SJCRH30 (cell line): Measurements from ENCODE around the gene PIEZO2. TPM values are rescaled to one million over a fixed set of nuclear protein-coding genes. Genes with fewer than 3 reads are reported as not detected.

Experiments
- DNase-seq, 2 experiments: peaks; one replicate each; pipeline ENCODE4 v3.0.0-alpha.2; 2015 to 2020
- H3K27ac ChIP-seq: fragments of 250-450 bp; sonication (Bioruptor Pico); 2 replicates; pipeline ENCODE4 v1.5.1; 2020; ENCODE audit warnings: mild to moderate bottlenecking, moderate library complexity
- H3K27me3 ChIP-seq: fragments of 250-450 bp; sonication (Bioruptor Pico); 2 replicates; pipeline ENCODE4 v1.5.1; 2020; ENCODE audit warnings: mild to moderate bottlenecking, moderate library complexity
- H3K36me3 ChIP-seq: fragments of 250-450 bp; sonication (Bioruptor Pico); 2 replicates; pipeline ENCODE4 v1.5.1; 2020; ENCODE audit warnings: mild to moderate bottlenecking, moderate library complexity
- H3K4me1 ChIP-seq: fragments of 250-450 bp; sonication (Bioruptor Pico); 2 replicates; pipeline ENCODE4 v1.5.1; 2020; ENCODE audit warnings: mild to moderate bottlenecking, moderate library complexity
- H3K4me3 ChIP-seq: fragments of 250-450 bp; sonication (Bioruptor Pico); 2 replicates; pipeline ENCODE4 v1.5.1; 2020; ENCODE audit warnings: mild to moderate bottlenecking, moderate library complexity
- H3K9me3 ChIP-seq: fragments of 250-450 bp; sonication (Bioruptor Pico); replicated peaks from 2 replicates; pipeline ENCODE4 v1.5.1; 2020; ENCODE audit warnings: mild to moderate bottlenecking, moderate library complexity
- total RNA-seq: library from RNA; depleted of rRNA; stranded (reverse); fragments of >200 nt; shearing (Covaris generic); gene quantifications from 2 replicates; pipeline ENCODE4 v1.2.3, GENCODE V29; 2014

PIEZO2 gene
- total RNA-seq, 1 experiment from 2014 or later, result 0.32 TPM

GRCh38 chr18:10898417-10898974, 250.9 kb downstream of the PIEZO2 start:
- Histone ChIP-seq H3K27ac (no peak overlapping the region), H3K4me1 (no peaks in the 10 kb centered on the region), H3K9me3 (no peaks in the 10 kb centered on the region), H3K4me3 (no peak overlapping the region), H3K36me3 (no peaks in the 10 kb centered on the region), H3K27me3 (no peaks in the 10 kb centered on the region)
- DNase-seq, result no peak

GRCh38 chr18:10896851-10897250, 252.5 kb downstream of the PIEZO2 start:
- Histone ChIP-seq H3K27ac (no peak overlapping the region), H3K4me3 (no peak overlapping the region), H3K4me1 (no peaks in the 10 kb centered on the region), H3K36me3 (no peaks in the 10 kb centered on the region), H3K27me3 (no peaks in the 10 kb centered on the region), H3K9me3 (no peaks in the 10 kb centered on the region)
- no peak for DNase-seq

DNA sequence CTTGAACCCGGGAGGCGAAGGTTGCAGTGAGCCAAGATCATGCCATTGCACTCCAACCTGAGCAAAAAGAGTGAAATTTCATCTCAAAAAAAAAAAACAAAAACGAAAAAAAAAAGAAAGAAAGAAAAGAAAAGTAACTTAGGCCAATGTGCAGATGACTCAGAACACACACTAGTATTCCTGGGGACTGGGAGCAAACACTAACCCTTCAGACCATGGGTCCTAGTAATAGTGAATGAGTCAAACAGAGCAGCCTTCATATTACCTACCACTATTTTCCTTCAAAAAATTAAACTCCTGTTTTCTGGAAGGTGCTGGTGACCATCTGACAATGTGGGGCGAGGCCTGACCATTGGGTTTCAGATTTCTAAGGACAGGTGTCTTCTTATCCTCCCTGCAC, 253.4 kb downstream of the PIEZO2 start:
- Histone ChIP-seq H3K27me3 (no peaks in the 10 kb centered on the region), H3K9me3 (no peaks in the 10 kb centered on the region), H3K36me3 (no peaks in the 10 kb centered on the region), H3K4me3 (no peak overlapping the region), H3K4me1 (no peaks in the 10 kb centered on the region), H3K27ac (no peak overlapping the region)
- DNase-seq, result no peak

DNA sequence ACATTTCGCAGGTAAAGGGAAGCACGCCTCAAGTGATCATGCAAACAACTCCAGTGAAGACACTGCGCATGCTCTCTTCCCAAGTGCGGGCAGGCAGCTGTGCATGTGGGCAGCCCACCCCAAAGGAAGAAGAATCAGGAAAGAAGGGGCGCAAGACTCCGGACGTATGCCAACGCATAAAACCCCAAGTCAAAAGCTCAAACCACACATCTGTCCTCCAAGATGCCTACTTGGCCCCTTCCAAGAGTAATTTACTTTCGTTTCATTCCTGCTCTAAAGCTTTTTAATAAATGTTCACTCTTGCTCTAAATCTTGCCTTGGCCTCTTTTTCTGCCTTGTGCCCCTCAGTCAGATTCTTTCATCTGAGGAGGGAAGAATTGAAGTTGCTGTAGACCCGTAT, 254.9 kb downstream of the PIEZO2 start:
- Histone ChIP-seq H3K36me3 (no peaks in the 10 kb centered on the region), H3K9me3 (no peaks in the 10 kb centered on the region), H3K27ac (no peak overlapping the region), H3K4me3 (no peak overlapping the region), H3K27me3 (no peaks in the 10 kb centered on the region), H3K4me1 (no peaks in the 10 kb centered on the region)
- no peak for DNase-seq

- no peaks in the 10 kb centered on the region for H3K36me3 ChIP-seq
- H3K4me3 ChIP-seq, result no peak overlapping the region
- DNase-seq, result no peak
- no peaks in the 10 kb centered on the region for H3K9me3 ChIP-seq
- H3K27me3 ChIP-seq, result no peaks in the 10 kb centered on the region
- no peak overlapping the region for H3K27ac ChIP-seq
- no peaks in the 10 kb centered on the region for H3K4me1 ChIP-seq
Measured at GRCh38 chr18:10893761-10894160, 255.6 kb downstream of the PIEZO2 start.

- H3K4me3 ChIP-seq, result no peak overlapping the region
Measured at GRCh38 chr18:10893196-10893595, 256.2 kb downstream of the PIEZO2 start.

DNA sequence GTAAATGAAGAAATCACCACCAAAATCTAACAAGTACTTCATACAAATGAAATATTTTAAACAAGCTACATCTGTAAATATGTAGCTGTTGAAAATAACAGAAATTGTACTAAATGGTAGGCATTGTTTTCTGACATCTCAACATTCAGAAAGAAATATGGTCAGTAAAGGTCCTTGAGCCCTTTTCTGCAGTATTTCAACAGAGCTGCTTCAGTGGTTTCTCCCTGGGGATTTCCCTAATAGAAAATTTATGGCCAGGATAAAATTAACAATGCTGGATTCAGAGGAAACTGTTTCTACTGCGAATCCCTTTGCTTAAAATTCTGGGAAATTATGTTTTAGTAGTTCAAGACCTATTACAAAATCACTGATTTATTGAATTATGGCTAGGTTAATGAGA, 256.6 kb downstream of the PIEZO2 start:
- Histone ChIP-seq H3K4me3 (no peak overlapping the region), H3K9me3 (no peaks in the 10 kb centered on the region), H3K4me1 (no peaks in the 10 kb centered on the region), H3K27me3 (no peaks in the 10 kb centered on the region), H3K27ac (no peak overlapping the region), H3K36me3 (no peaks in the 10 kb centered on the region)
- no peak for DNase-seq

More at GRCh38 chr18:10893196-10893595, 256.2 kb downstream of the PIEZO2 start:
- no peak for DNase-seq
- no peaks in the 10 kb centered on the region for H3K9me3 ChIP-seq
- H3K4me1 ChIP-seq, result no peaks in the 10 kb centered on the region
- H3K27me3 ChIP-seq, result no peaks in the 10 kb centered on the region
- H3K27ac ChIP-seq, result no peak overlapping the region
- H3K36me3 ChIP-seq, result no peaks in the 10 kb centered on the region

DNA sequence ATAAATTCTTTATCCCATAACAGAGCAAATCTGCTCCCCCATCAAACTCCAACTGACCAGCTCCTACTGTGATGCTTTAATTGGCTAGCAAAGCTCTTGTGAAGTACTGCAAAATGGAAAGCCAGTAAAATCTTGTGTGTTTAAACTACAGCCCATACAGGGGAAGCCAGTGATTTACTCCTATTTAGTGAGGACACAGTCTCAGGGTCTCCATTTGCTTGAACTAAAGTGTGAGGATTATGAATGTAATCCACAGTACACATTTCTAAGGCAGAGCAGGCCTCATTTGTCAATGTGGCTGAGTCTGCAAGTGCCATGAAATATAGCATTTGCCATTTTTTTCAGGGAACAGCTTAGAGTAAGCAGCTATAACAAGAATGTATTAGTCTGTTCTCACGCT, 259.3 kb downstream of the PIEZO2 start:
- Histone ChIP-seq H3K27ac (no peak overlapping the region), H3K9me3 (no peaks in the 10 kb centered on the region), H3K27me3 (no peaks in the 10 kb centered on the region), H3K4me1 (no peaks in the 10 kb centered on the region), H3K36me3 (no peaks in the 10 kb centered on the region), H3K4me3 (no peak overlapping the region)
- no peak for DNase-seq

DNA sequence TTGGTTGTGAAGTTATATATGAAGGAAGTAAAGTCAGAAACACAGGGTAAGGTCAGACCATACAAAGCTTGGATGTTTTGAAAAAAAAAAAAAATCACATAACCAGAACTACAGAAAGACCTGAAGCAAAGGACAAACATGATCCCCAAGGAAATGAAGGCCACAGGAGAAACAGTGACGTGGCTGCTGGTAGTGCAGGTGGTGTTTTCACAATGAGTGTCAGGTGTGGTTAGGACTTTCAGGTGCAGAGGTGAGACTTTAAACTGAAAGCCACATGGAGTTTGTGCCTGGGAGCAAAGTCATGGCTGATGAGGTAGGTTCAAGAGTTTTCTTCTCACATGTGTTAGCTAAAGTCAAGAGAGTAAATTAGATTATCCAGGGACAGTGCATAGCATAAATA, 270.7 kb downstream of the PIEZO2 start:
- DNase-seq, result no peak
- Histone ChIP-seq H3K36me3 (no peaks in the 10 kb centered on the region), H3K4me3 (no peak overlapping the region), H3K9me3 (no peaks in the 10 kb centered on the region), H3K27me3 (no peaks in the 10 kb centered on the region), H3K4me1 (no peaks in the 10 kb centered on the region), H3K27ac (no peak overlapping the region)

DNA sequence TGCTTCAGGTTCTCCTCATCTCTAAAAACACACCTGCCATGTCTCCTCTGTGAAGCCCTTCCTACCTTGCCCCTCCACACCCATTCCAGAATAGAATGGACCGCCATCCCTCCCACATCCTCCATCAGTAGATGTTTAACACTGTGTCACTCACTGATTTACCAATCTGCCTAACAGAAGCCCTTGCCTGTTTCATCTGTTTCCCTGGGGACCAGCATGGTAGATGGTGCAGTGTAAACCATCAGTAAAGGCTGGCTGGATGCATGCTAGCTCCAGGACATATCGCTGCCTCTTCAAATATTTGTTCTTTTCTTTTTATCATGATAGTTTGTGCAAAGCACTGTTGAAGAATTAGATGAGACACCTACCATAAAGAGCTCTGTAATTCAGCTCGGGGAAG, 271.4 kb downstream of the PIEZO2 start:
- Histone ChIP-seq H3K4me3 (no peak overlapping the region), H3K9me3 (no peaks in the 10 kb centered on the region), H3K4me1 (no peaks in the 10 kb centered on the region), H3K27ac (no peak overlapping the region), H3K36me3 (no peaks in the 10 kb centered on the region), H3K27me3 (no peaks in the 10 kb centered on the region)
- no peak for DNase-seq

GRCh38 chr18:10875811-10876210, 273.6 kb downstream of the PIEZO2 start:
- no peaks in the 10 kb centered on the region for H3K4me1 ChIP-seq
- no peak for DNase-seq
- no peaks in the 10 kb centered on the region for H3K27me3 ChIP-seq
- H3K27ac ChIP-seq, result no peak overlapping the region
- no peak overlapping the region for H3K4me3 ChIP-seq
- no peaks in the 10 kb centered on the region for H3K9me3 ChIP-seq
- H3K36me3 ChIP-seq, result no peaks in the 10 kb centered on the region

GRCh38 chr18:10872304-10872703, 277.1 kb downstream of the PIEZO2 start:
- Histone ChIP-seq H3K27ac (no peak overlapping the region), H3K27me3 (no peaks in the 10 kb centered on the region)

DNA sequence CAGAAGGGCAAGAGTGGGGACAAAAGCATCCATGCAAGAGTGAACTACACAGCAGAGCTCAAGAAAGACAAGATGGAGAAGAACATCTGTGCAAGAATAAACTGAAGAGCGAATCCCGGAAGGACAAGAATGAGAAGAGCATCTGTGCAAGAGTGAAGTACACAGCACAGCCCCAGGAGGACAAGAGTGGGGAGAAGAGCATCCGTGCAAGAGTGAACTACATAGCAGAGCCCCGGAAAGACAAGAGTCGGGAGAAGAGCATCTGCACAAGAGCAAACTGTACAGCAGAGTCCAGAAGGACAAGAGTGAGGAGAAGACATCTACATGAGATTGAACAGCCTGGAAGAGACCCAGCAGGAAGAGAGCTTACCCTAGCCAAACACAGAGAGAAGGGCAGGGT, 284.6 kb downstream of the PIEZO2 start:
- H3K9me3 ChIP-seq, result no peaks in the 10 kb centered on the region
- DNase-seq, result no peak
- no peaks in the 10 kb centered on the region for H3K4me1 ChIP-seq
- no peaks in the 10 kb centered on the region for H3K27me3 ChIP-seq
- H3K36me3 ChIP-seq, result no peaks in the 10 kb centered on the region
- H3K27ac ChIP-seq, result no peak overlapping the region
- no peak overlapping the region for H3K4me3 ChIP-seq

More at GRCh38 chr18:10872304-10872703, 277.1 kb downstream of the PIEZO2 start:
- Histone ChIP-seq H3K4me3 (no peak overlapping the region), H3K36me3 (no peaks in the 10 kb centered on the region), H3K4me1 (no peaks in the 10 kb centered on the region), H3K9me3 (no peaks in the 10 kb centered on the region)
- DNase-seq, result no peak

DNA sequence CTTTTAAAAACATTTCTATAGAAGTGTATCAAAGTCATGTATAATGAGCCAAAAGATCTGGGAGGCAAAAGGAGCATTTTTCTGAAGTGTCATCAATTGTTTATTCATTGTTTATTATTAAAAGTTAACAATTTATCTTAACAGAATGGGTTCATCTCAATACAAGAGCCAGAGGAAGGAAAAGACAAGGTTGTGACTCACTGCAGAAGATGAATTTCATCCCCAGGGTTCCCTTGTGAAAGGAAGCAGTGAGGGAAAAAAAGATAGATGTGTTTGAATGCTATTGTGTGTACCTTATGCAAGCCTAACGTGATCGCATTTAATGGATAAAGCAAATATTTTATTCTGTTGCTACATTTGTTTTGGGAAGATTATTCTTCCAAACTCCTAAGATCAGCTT, 286.3 kb downstream of the PIEZO2 start:
- H3K9me3 ChIP-seq, result no peaks in the 10 kb centered on the region
- no peak for DNase-seq
- H3K36me3 ChIP-seq, result no peaks in the 10 kb centered on the region
- H3K4me1 ChIP-seq, result no peaks in the 10 kb centered on the region
- no peaks in the 10 kb centered on the region for H3K27me3 ChIP-seq
- no peak overlapping the region for H3K4me3 ChIP-seq
- no peak overlapping the region for H3K27ac ChIP-seq

DNA sequence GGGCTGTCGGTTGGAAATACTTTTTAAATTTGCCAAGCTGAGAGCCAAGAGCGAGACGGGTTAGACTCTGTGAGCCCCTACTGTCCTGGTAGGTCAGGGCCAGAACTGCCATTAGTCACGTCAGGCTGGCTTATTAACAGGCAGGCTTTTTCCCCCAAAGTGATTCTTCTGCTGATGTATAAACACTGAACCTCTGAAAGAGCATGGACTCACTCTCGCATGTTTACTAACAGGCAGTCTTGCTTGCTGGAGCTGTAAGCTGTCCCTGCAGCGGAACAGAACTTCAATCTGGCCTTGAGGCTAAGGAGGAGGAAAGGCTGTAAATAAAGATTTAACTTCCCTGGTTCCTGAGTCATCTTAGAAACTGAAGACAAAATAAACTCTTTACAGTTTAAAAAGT, 288.4 kb downstream of the PIEZO2 start:
- Histone ChIP-seq H3K4me1 (no peaks in the 10 kb centered on the region), H3K27me3 (no peaks in the 10 kb centered on the region), H3K36me3 (no peaks in the 10 kb centered on the region), H3K4me3 (no peak overlapping the region), H3K27ac (no peak overlapping the region), H3K9me3 (no peaks in the 10 kb centered on the region)
- no peak for DNase-seq

- no peaks in the 10 kb centered on the region for H3K4me1 ChIP-seq
- no peak for DNase-seq
- H3K9me3 ChIP-seq, result no peaks in the 10 kb centered on the region
- no peak overlapping the region for H3K4me3 ChIP-seq
- H3K27me3 ChIP-seq, result no peaks in the 10 kb centered on the region
- H3K36me3 ChIP-seq, result no peaks in the 10 kb centered on the region
- no peak overlapping the region for H3K27ac ChIP-seq
Measured at GRCh38 chr18:10860382-10860781, 289.0 kb downstream of the PIEZO2 start.
